ENCODE results near the gene MRPS30.
"Not testable (repeated sequence)": the region's sequence is repeated elsewhere in the genome, so short reads cannot be mapped to it uniquely, and the experiment has no call there.

The MRPS30 gene

GRCh38 chr5:44821164-44821563 is 12.4 kb downstream of the MRPS30 start:
- DNase-seq, result no peak

DNA sequence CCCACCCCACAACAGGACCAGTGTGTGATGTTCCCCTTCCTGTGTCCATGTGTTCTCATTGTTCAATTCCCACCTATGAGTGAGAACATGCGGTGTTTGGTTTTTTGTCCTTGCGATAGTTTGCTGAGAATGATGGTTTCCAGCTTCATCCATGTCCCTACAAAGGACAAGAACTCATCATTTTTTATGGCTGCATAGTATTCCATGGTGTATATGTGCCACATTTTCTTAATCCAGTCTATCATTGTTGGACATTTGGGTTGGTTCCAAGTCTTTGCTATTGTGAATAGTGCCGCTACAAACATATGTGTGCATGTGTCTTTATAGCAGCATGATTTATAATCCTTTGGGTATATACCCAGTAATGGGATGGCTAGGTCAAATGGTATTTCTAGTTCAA is 15.9 kb downstream of the MRPS30 start:
- DNase-seq, result not testable (repeated sequence)

GRCh38 chr5:44827681-44828080 is 18.9 kb downstream of the MRPS30 start:
- DNase-seq, result no peak

DNA sequence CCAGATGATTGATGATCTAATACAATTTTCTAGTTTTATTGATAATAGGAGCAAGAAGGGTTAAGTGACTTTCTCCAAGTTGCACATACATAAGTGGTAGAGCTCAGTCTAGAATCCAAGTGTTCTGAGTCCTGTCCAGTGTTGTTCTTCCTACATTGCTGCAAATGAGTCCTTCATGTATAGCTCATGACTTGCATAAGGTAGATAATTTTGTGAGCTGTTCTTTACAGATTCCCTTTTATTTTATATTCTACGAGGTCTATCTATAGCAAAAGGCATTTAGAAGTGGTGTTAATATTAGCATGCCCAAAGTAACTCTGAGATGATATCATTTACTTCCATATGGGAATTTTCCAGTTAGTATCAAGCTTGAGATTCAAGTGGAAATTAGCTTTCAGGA is 20.0 kb downstream of the MRPS30 start:
- DNase-seq, result no peak

GRCh38 chr5:44830951-44831350 is 22.2 kb downstream of the MRPS30 start:
- DNase-seq, result no peak

GRCh38 chr5:44833249-44833648 is 24.5 kb downstream of the MRPS30 start:
- no peak for DNase-seq

DNA sequence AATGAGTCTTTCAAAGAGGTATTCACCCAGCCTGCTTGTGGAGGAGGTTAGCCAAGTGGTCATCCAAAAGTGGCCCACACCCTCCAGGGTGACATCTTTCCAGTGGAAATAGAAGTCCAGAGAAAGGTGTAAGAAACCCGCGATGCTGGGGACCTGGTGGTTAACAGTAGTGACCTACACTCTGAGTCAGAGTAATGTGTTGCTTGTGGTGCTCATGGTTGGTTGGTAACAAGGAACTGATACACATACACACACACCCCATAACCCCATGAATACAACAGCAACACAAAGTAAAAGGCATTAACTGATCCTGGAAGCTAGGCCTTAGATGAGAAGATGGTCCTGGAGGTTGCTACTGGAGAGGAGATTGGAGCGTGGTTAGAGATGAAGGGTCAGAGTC is 26.9 kb downstream of the MRPS30 start:
- DNase-seq, result no peak

DNA sequence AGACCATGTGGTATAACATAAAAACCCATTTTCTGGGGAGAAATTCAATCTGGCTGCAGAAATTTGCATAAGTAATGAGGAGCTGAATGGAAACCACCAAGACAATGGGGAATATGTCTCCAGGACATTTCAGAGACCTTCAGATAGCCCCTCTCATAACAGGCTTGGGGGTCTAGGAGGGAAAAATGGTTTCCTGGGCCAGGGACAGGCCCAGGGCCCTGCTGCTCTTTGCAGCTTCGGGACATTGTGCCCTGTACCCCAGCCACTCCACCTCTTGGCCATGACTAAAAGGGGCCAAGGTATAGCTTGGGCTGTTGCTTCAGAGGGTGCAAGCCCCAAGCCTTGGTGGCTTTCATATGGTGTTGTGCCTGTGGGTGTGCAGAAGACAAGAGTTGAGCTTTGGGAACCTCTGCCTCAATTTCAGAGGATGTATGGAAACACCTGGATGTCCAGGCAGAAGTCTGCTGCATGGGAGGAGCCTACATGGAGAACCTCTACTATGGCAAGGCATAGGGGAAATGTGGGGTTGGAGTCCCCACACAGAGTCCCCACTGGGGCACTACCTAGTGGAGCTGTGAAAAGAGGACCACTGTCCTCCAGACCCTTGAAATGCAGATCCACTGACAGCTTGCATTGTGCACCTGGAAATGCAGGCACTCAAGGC is 30.4 kb downstream of the MRPS30 start:
- DNase-seq, result no peak

GRCh38 chr5:44842496-44843282 is 33.9 kb downstream of the MRPS30 start:
- no peak for DNase-seq

GRCh38 chr5:44844744-44845143 is 36.0 kb downstream of the MRPS30 start:
- no peak for DNase-seq

GRCh38 chr5:44845777-44846176 is 37.0 kb downstream of the MRPS30 start:
- no peak for DNase-seq

GRCh38 chr5:44847206-44847852 is 38.6 kb downstream of the MRPS30 start:
- no peak for DNase-seq

- DNase-seq, result no peak
These were observed 51.5 kb downstream of the MRPS30 start for GRCh38 chr5:44860267-44860666.

DNA sequence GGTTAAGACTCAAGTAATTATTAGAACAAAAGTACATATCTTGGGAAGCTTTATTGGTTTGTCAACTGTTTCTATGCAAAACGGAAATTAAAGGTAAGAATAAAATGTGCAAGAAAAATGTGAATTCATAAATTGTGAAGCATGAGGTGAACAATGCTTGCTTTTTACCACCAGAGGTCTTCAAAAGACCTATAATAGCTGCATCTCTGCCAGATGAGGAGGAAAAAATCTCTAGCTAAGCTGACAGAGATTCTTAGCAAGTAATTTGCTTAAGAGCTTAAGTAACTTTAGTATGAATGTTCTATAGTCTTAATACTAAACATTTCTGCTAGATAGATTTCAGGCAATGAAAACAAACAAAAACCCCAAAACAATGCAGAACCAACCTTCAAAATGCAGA is 54.1 kb downstream of the MRPS30 start:
- DNase-seq, result no peak

Data from MV-4-11 (cell line).